ENCODE measurements around the gene GPR176. TPM values are rescaled to one million over a fixed set of nuclear protein-coding genes. Genes with fewer than 3 reads are reported as not detected.

The GPR176 gene
- total RNA-seq, 4 donors from 2014 or later: 2.4 to 18.6 (median 9.1) TPM

GRCh38 chr15:39869254-39869653 lies 50.8 kb downstream of the GPR176 start:
- TF ChIP-seq CTCF (IDR thresholded peaks at IDR 0.05): no peak
- no peak for TF ChIP-seq POLR2A (IDR thresholded peaks at IDR 0.05)
- TF ChIP-seq EP300 (IDR thresholded peaks at IDR 0.05): no peak
- peaks cover 0 to 12% (median 0%) of the 10 kb centered on the region in 4 donors for H3K4me1 ChIP-seq
- H3K27me3 ChIP-seq: no peaks in the 10 kb centered on the region
- no peaks in the 10 kb centered on the region for H3K9me3 ChIP-seq
- no peak for DNase-seq (ENCODE audit: low spot score in 2 of 2)
- WGBS, 2 donors: 76 to 82% methylated on average over 4 of the region's 4 CpGs
- H3K4me3 ChIP-seq: no peak overlapping the region
- H3K27ac ChIP-seq: no peak overlapping the region
- no peaks in the 10 kb centered on the region for H3K36me3 ChIP-seq

GRCh38 chr15:39868396-39868795 lies 51.7 kb downstream of the GPR176 start:
- H3K4me3 ChIP-seq: no peak overlapping the region

GRCh38 chr15:39864116-39864515 lies 56.0 kb downstream of the GPR176 start:
- Histone ChIP-seq H3K36me3 (no peaks in the 10 kb centered on the region), H3K9me3 (no peaks in the 10 kb centered on the region), H3K27me3 (no peaks in the 10 kb centered on the region), H3K4me1 (no peaks in the 10 kb centered on the region), H3K27ac (no peak overlapping the region), H3K4me3 (no peak overlapping the region)
- TF ChIP-seq POLR2A (IDR thresholded peaks at IDR 0.05): no peak
- no peak for TF ChIP-seq CTCF (IDR thresholded peaks at IDR 0.05)
- no peak for TF ChIP-seq EP300 (IDR thresholded peaks at IDR 0.05)
- no peak for DNase-seq (ENCODE audit: low spot score in 2 of 2)
- WGBS, 2 donors: 73 to 89% methylated on average over 1 of the region's 1 CpG

More at GRCh38 chr15:39868396-39868795, 51.7 kb downstream of the GPR176 start:
- Histone ChIP-seq H3K27me3 (no peaks in the 10 kb centered on the region), H3K4me1 (peaks cover 0 to 12% (median 0%) of the 10 kb centered on the region in 4 donors), H3K36me3 (no peaks in the 10 kb centered on the region), H3K27ac (no peak overlapping the region), H3K9me3 (no peaks in the 10 kb centered on the region)
- TF ChIP-seq CTCF (IDR thresholded peaks at IDR 0.05) (no peak), EP300 (IDR thresholded peaks at IDR 0.05) (no peak), POLR2A (IDR thresholded peaks at IDR 0.05) (no peak)
- 79 to 80% methylated on average over 2 of the region's 2 CpGs for WGBS, 2 donors
- DNase-seq (ENCODE audit: low spot score in 2 of 2): no peak

GRCh38 chr15:39860871-39861270 lies 59.2 kb downstream of the GPR176 start:
- Histone ChIP-seq H3K27me3 (no peaks in the 10 kb centered on the region), H3K4me1 (no peaks in the 10 kb centered on the region), H3K4me3 (no peak overlapping the region), H3K36me3 (no peaks in the 10 kb centered on the region), H3K9me3 (no peaks in the 10 kb centered on the region), H3K27ac (no peak overlapping the region)
- 88 to 95% methylated on average over 1 of the region's 1 CpG for WGBS, 2 donors
- TF ChIP-seq POLR2A (IDR thresholded peaks at IDR 0.05): no peak
- no peak for TF ChIP-seq EP300 (IDR thresholded peaks at IDR 0.05)
- TF ChIP-seq CTCF (IDR thresholded peaks at IDR 0.05): no peak
- DNase-seq (ENCODE audit: low spot score in 2 of 2): no peak

GRCh38 chr15:39860200-39860599 lies 59.9 kb downstream of the GPR176 start:
- WGBS, 2 donors: 54 to 62% methylated on average over 3 of the region's 3 CpGs
- Histone ChIP-seq H3K27ac (no peak overlapping the region), H3K36me3 (no peaks in the 10 kb centered on the region), H3K9me3 (no peaks in the 10 kb centered on the region), H3K4me1 (no peaks in the 10 kb centered on the region), H3K27me3 (no peaks in the 10 kb centered on the region), H3K4me3 (no peak overlapping the region)
- TF ChIP-seq POLR2A (IDR thresholded peaks at IDR 0.05): no peak
- TF ChIP-seq CTCF (IDR thresholded peaks at IDR 0.05): no peak
- no peak for TF ChIP-seq EP300 (IDR thresholded peaks at IDR 0.05)
- DNase-seq (ENCODE audit: low spot score in 2 of 2): no peak

Measured in tibial nerve (tissue), 4 donors.